K562 (cell line): ENCODE measurements around the gene ZNF337. TPM values are rescaled to one million over a fixed set of nuclear protein-coding genes. Genes with fewer than 3 reads are reported as not detected.

ENCODE experiments used
- ATAC-seq: fragments of 200-7000 bp; cut with Tn5 transposase; 3 replicates; pipeline ENCODE4 v1.9.1; 2020; ENCODE audit warnings: moderate library complexity
- BruUV-seq: library from RNA; stranded (reverse); fragments of 400-500 nt; replicated peaks from 2 replicates; lab custom pipeline; 2021; lab: Mats Ljungman, UMichigan
- CTCF ChIA-PET: fragments of 300-600 bp; formaldehyde crosslinking; extraction: SDS; loops from one replicate; lab custom pipeline; 2021; ENCODE audit warnings: low intra/inter-chr PET ratio; lab: Yijun Ruan, JAX
- POLR2A ChIA-PET: fragments of 300-600, 350-650 bp; sonication (Branson Sonifier 250); formaldehyde crosslinking; extraction: SDS; loops from one replicate; lab custom pipeline; 2021; ENCODE audit warnings: antibody characterized with exemption, inconsistent platforms; lab: Yijun Ruan, JAX
- DNase-seq, 4 experiments: peaks; one replicate each; pipeline versions ENCODE4 v3.0.0 to v3.0.0-alpha.2; 2011 to 2018; ENCODE audit warnings: low spot score in 3 of 4, mixed read lengths in 3 of 4; ENCODE audit errors: extremely low read depth in 1 of 4
- FAIRE-seq: peaks from 2 replicates; lab custom pipeline; 2011; peaks lifted over from hg19 to GRCh38; lab: Jason Lieb, UNC
- H2AFZ ChIP-seq: 2 replicates; pipeline ENCODE4 v1.6.0; 2011; ENCODE audit warnings: low read depth, low read length, control low read depth, inconsistent platforms
- H3K27ac ChIP-seq: fragments of 200-600 bp; 3 replicates; pipeline ENCODE4 v1.8.0; 2011; ENCODE audit warnings: low read depth, mild to moderate bottlenecking, control low read depth, inconsistent platforms, low read length, moderate library complexity, mixed read lengths; ENCODE audit errors: extremely low read depth
- H3K27me3 ChIP-seq, 2 experiments: fragments of 300-600 bp in 1 of 2; 2 replicates in 1 of 2; 3 replicates in 1 of 2; pipeline versions ENCODE4 v1.6.0 to v1.8.0; 2011; ENCODE audit warnings: inconsistent platforms in 2 of 2, low read length in 2 of 2, mild to moderate bottlenecking in 1 of 2, mixed read lengths in 1 of 2, moderate library complexity in 1 of 2; ENCODE audit not compliant: control insufficient read depth in 2 of 2, insufficient read depth in 2 of 2
- H3K36me3 ChIP-seq: fragments of 300-600 bp; 3 replicates; pipeline ENCODE4 v1.8.0; 2011; ENCODE audit warnings: mild to moderate bottlenecking, low read length, inconsistent platforms; ENCODE audit not compliant: control insufficient read depth, insufficient read depth
- H3K4me1 ChIP-seq, 2 experiments: fragments of 200-600 bp in 1 of 2; replicated peaks in 1 of 2; 2 replicates in 1 of 2; 3 replicates in 1 of 2; pipeline versions ENCODE4 v1.5.1 to v1.8.0; 2011; ENCODE audit warnings: inconsistent platforms in 2 of 2, low read length in 2 of 2, mild to moderate bottlenecking in 1 of 2, mixed read lengths in 1 of 2, moderate library complexity in 1 of 2; ENCODE audit not compliant: control insufficient read depth in 2 of 2, insufficient read depth in 2 of 2
- H3K4me2 ChIP-seq: 2 replicates; pipeline ENCODE4 v1.6.1; 2011; ENCODE audit warnings: low read length, control low read depth, inconsistent platforms, mixed read lengths; ENCODE audit not compliant: insufficient read depth
- H3K4me3 ChIP-seq: fragments of 200-600 bp; sonication (generic), shearing (Covaris generic); 2 replicates; pipeline ENCODE4 v1.5.1; 2016; ENCODE audit warnings: control low read depth, inconsistent platforms
- H3K79me2 ChIP-seq: fragments of 200-600 bp; 3 replicates; pipeline ENCODE4 v1.8.0; 2011; ENCODE audit warnings: low read length, inconsistent platforms; ENCODE audit not compliant: control insufficient read depth, insufficient read depth
- H3K9ac ChIP-seq, 2 experiments: 2 replicates each; pipeline versions ENCODE4 v1.6.0 to v1.6.1; 2011; ENCODE audit warnings: low read depth in 2 of 2, low read length in 2 of 2, control low read depth in 1 of 2, inconsistent platforms in 1 of 2, mild to moderate bottlenecking in 1 of 2, mixed read lengths in 1 of 2; ENCODE audit not compliant: insufficient read depth in 1 of 2
- H3K9me1 ChIP-seq: one replicate; pipeline ENCODE4 v1.6.0; 2011; ENCODE audit warnings: inconsistent platforms, mild to moderate bottlenecking, low read length, moderate library complexity; ENCODE audit not compliant: control insufficient read depth, insufficient read depth
- H3K9me3 ChIP-seq: replicated peaks from 2 replicates; pipeline ENCODE4 v1.5.1; 2011; ENCODE audit warnings: low read depth, low read length, inconsistent platforms; ENCODE audit not compliant: control insufficient read depth, insufficient read depth
- H4K20me1 ChIP-seq: replicated peaks from 2 replicates; pipeline ENCODE4 v1.6.1; 2011; ENCODE audit warnings: low read length, inconsistent platforms, mixed read lengths; ENCODE audit not compliant: control insufficient read depth, insufficient read depth
- BRD9 ChIP-seq: fragments of 450-650 bp; IDR thresholded peaks from 2 replicates; pipeline ENCODE4 v1.6.1; 2018; ENCODE audit warnings: low read depth; ENCODE audit not compliant: partially characterized antibody
- CBX1 ChIP-seq: sonication (generic); IDR thresholded peaks from 2 replicates; pipeline ENCODE4 v1.6.1; 2016; ENCODE audit warnings: antibody characterized with exemption, low read depth, mild to moderate bottlenecking
- CHD1 ChIP-seq: fragments of 200-600 bp; sonication (generic); IDR thresholded peaks from one replicate; pipeline ENCODE4 v1.6.1; 2012; ENCODE audit warnings: mild to moderate bottlenecking, moderate library complexity, low read length, inconsistent platforms
- DPF2 ChIP-seq: fragments of 450-650 bp; IDR thresholded peaks from 2 replicates; pipeline ENCODE4 v1.6.1; 2016
- E2F5 ChIP-seq: sonication (generic); formaldehyde crosslinking; IDR thresholded peaks from 2 replicates; pipeline ENCODE4 v1.8.0; 2022; ENCODE audit warnings: mild to moderate bottlenecking, missing genetic modification reagents
- FOXM1 ChIP-seq, 2 experiments: fragments of 450-650 bp in 1 of 2; sonication (generic) in 1 of 2; formaldehyde crosslinking in 1 of 2; IDR thresholded peaks; 2 replicates each; pipeline versions ENCODE4 v1.6.1 to v1.9.0; 2017 to 2022; ENCODE audit warnings: low read depth in 2 of 2, mild to moderate bottlenecking in 2 of 2, missing genetic modification reagents in 1 of 2, moderate library complexity in 1 of 2
- GTF2B ChIP-seq: IDR thresholded peaks from 2 replicates; pipeline ENCODE4 v1.6.1; 2011; ENCODE audit not compliant: insufficient read length; ENCODE audit errors: extremely low read depth
- HDAC2 ChIP-seq: fragments of 450-650 bp; IDR thresholded peaks from 2 replicates; pipeline ENCODE4 v1.6.1; 2016; ENCODE audit warnings: mild to moderate bottlenecking
- KLF1 ChIP-seq: fragments of 450-650 bp; IDR thresholded peaks from 2 replicates; pipeline ENCODE4 v1.6.1; 2016; ENCODE audit warnings: missing genetic modification characterization, missing compliant biosample characterization
- MCM7 ChIP-seq, 2 experiments: fragments of 450-650 bp; IDR thresholded peaks; 2 replicates each; pipeline ENCODE4 v1.6.1; 2016 to 2018
- NFE2 ChIP-seq: IDR thresholded peaks from 2 replicates; pipeline ENCODE4 v1.6.1; 2014; ENCODE audit warnings: antibody characterized with exemption, low read depth
- NFYB ChIP-seq: IDR thresholded peaks from 2 replicates; pipeline ENCODE4 v1.6.1; 2011; ENCODE audit warnings: mild to moderate bottlenecking, moderate library complexity; ENCODE audit not compliant: insufficient read length; ENCODE audit errors: extremely low read depth
- POLR2AphosphoS2 ChIP-seq: IDR thresholded peaks from 2 replicates; pipeline ENCODE4 v1.6.1; 2012; ENCODE audit warnings: low read length, improper control_type of control experiment
- SP2 ChIP-seq: IDR thresholded peaks from 2 replicates; pipeline ENCODE4 v1.6.1; 2011; ENCODE audit warnings: mild to moderate bottlenecking, low read depth, low read length, moderate library complexity; ENCODE audit not compliant: poor library complexity, severe bottlenecking; ENCODE audit errors: extremely low read depth
- SPI1 ChIP-seq: IDR thresholded peaks from 2 replicates; pipeline ENCODE4 v1.6.1; 2011; ENCODE audit warnings: low read depth, low read length, control low read depth, borderline replicate concordance
- STAT5B ChIP-seq: fragments of 250-450 bp; sonication (Bioruptor Pico); IDR thresholded peaks from 2 replicates; pipeline ENCODE4 v1.8.0; 2021; ENCODE audit warnings: mild to moderate bottlenecking, inconsistent platforms
- TRIM24 ChIP-seq, 2 experiments: fragments of 450-650 bp; IDR thresholded peaks; 2 replicates each; pipeline ENCODE4 v1.6.1; 2016
- ZNF395 ChIP-seq: fragments of 200-800 bp; sonication (Bioruptor generic); IDR thresholded peaks from 2 replicates; pipeline ENCODE4 v1.6.1; 2017; ENCODE audit warnings: missing genetic modification characterization, missing compliant biosample characterization
- WGBS: fragments of 100-300 bp; shearing (Covaris generic); methylation state at CpG from one replicate; pipeline ENCODE4 v1.1.6; 2016; ENCODE audit warnings: low coverage, mixed read lengths; ENCODE audit not compliant: insufficient coverage; ENCODE audit errors: missing lambda C conversion rate; 5-methylcytosine and 5-hydroxymethylcytosine counted together
- in situ Hi-C: fragments of 300-500 bp; cut with MboI; formaldehyde crosslinking; loops from 4 replicates; pipeline ENCODE4 v1.15.0; 2018; ENCODE audit warnings: inconsistent platforms, mixed read lengths
- intact Hi-C: fragments of 100-400 bp; cut with micrococcal nuclease; formaldehyde crosslinking; loops from 2 replicates; pipeline ENCODE4 v1.14.2; 2022
- polyA plus RNA-seq, 8 experiments: library from polyadenylated mRNA; depleted of rRNA in 4 of 8; stranded (reverse) in 5 of 8; unstranded in 3 of 8; fragments of >200 nt; fragmentation: Nextera tagmentation in 2 of 8; fragmentation: Illumina TruSeq in 1 of 8; extraction: Ambion mirVana in 2 of 8; extraction: Trizol in 1 of 8; gene quantifications; 2 replicates each; pipeline versions ENCODE4 v1.2.1 to v1.2.3, GENCODE V29; 2011 to 2014; ENCODE audit warnings: inconsistent platforms in 1 of 8, missing spikeins in 1 of 8
- total RNA-seq, 7 experiments: library from RNA; depleted of rRNA in 6 of 7; stranded (reverse); fragments of >200 nt in 6 of 7; fragmentation: Illumina TruSeq in 2 of 7; extraction: Trizol in 2 of 7; gene quantifications; 2 replicates each; pipeline versions ENCODE4 v1.2.1 to v1.2.3, GENCODE V29; 2011 to 2021; ENCODE audit warnings: low replicate concordance in 1 of 7
- TF ChIP-seq, protein P1 (sequence below): fragments of 450-650 bp; formaldehyde crosslinking; IDR thresholded peaks from 2 replicates; pipeline ENCODE4 v1.4.0; 2022; ENCODE audit warnings: mild to moderate bottlenecking, moderate library complexity

The ZNF337 gene
- total and polyA plus RNA-seq, 9 of the 15 experiments (the other 6 are each of a cell fraction or from before 2014, with no cell fraction given), result 0.25 to 5.6 (median 3.5) TPM

- no TSS peak for BruUV-seq
- no peak overlapping the region for H3K4me3 ChIP-seq
- no peak overlapping the region for H3K9ac ChIP-seq
- CTCF ChIA-PET, result no interaction called here
- TF ChIP-seq SPI1 (no peak), SP2 (no peak), GTF2B (no peak), FOXM1 (IDR thresholded peaks at IDR 0.05; ENCODE audit: low read depth) (no peak), FOXM1 (CRISPR knock-in tag; IDR thresholded peaks at IDR 0.05; ENCODE audit: low read depth) (no peak), E2F5 (CRISPR knock-in tag) (no peak), BRD9 (no peak), DPF2 (no peak), ZNF395 (CRISPR knock-in tag) (no peak), CBX1 (no peak), MCM7 (IDR thresholded peaks at IDR 0.05) (no peak), KLF1 (no peak), HDAC2 (no peak), CHD1 (no peak), STAT5B (CRISPR knock-in tag) (no peak), NFE2 (no peak), NFYB (no peak), TRIM24 (IDR thresholded peaks at IDR 0.05) (no peak), POLR2AphosphoS2 (no peak)
- TF ChIP-seq, protein P1, sequence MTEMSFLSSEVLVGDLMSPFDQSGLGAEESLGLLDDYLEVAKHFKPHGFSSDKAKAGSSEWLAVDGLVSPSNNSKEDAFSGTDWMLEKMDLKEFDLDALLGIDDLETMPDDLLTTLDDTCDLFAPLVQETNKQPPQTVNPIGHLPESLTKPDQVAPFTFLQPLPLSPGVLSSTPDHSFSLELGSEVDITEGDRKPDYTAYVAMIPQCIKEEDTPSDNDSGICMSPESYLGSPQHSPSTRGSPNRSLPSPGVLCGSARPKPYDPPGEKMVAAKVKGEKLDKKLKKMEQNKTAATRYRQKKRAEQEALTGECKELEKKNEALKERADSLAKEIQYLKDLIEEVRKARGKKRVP (CRISPR knock-in tag), result no peak
- ATAC-seq (no peak), FAIRE-seq (no peak), DNase-seq (no peak)
- WGBS, result 66% methylated on average over 6 of the region's 6 CpGs
- in situ Hi-C loops (no loop called here), intact Hi-C loops (no loop called here)
- H2AFZ ChIP-seq, result no peak overlapping the region
- no peaks in the 10 kb centered on the region for H3K9me1 ChIP-seq
- POLR2A ChIA-PET, result no interaction called here
- H3K4me2 ChIP-seq, result no peak overlapping the region
- no peaks in the 10 kb centered on the region; the same call in 2 of the 3 replicates for H3K79me2 ChIP-seq
- no peaks in the 10 kb centered on the region for H3K9me3 ChIP-seq
- H3K27me3 ChIP-seq, result no peaks in the 10 kb centered on the region
- no peaks in the 10 kb centered on the region for H4K20me1 ChIP-seq
- H3K27ac ChIP-seq, result no peak overlapping the region
- peaks cover 40% of the 10 kb centered on the region; the same call in 2 of the 3 replicates for H3K36me3 ChIP-seq
- H3K4me1 ChIP-seq, result no peaks in the 10 kb centered on the region
These were observed 21.5 kb downstream of the ZNF337 start for GRCh38 chr20:25675161-25675560.
